H1 (cell line): ENCODE measurements around the gene TRIM41.

Experiments
- CEBPB ChIP-seq: IDR thresholded peaks from 2 replicates; pipeline ENCODE4 v1.6.1; 2012; ENCODE audit warnings: low read depth, low read length
- CTCF ChIP-seq, 3 experiments: IDR thresholded peaks; 1 replicate in 2 of 3; 2 replicates in 1 of 3; pipeline versions ENCODE4 v1.5.1 to v1.6.1; 2011; ENCODE audit warnings: low read length in 3 of 3, mild to moderate bottlenecking in 3 of 3, inconsistent platforms in 2 of 3, low read depth in 1 of 3, moderate library complexity in 1 of 3; ENCODE audit not compliant: insufficient read depth in 1 of 3; ENCODE audit errors: control extremely low read depth in 1 of 3
- EP300 ChIP-seq, 2 experiments: IDR thresholded peaks; 1 replicate in 1 of 2; 2 replicates in 1 of 2; pipeline ENCODE4 v1.6.1; 2011 to 2012; ENCODE audit warnings: low read depth in 2 of 2, low read length in 2 of 2, mild to moderate bottlenecking in 2 of 2, borderline replicate concordance in 1 of 2, inconsistent platforms in 1 of 2, moderate library complexity in 1 of 2
- HDAC2 ChIP-seq, 2 experiments: fragments of 300-600 bp in 1 of 2; sonication (generic) in 1 of 2; IDR thresholded peaks; 2 replicates each; pipeline ENCODE4 v1.6.1; 2011 to 2012; ENCODE audit warnings: low read depth in 2 of 2, low read length in 2 of 2, mild to moderate bottlenecking in 2 of 2, moderate library complexity in 2 of 2, borderline replicate concordance in 1 of 2, inconsistent platforms in 1 of 2
- PHF8 ChIP-seq: fragments of 200-600 bp; sonication (generic); conservative IDR thresholded peaks from 2 replicates; pipeline ENCODE4 v1.7.1; 2012; ENCODE audit warnings: low read depth, mild to moderate bottlenecking, inconsistent platforms, low read length, moderate library complexity
- POLR2A ChIP-seq, 2 experiments: IDR thresholded peaks; 1 replicate in 1 of 2; 2 replicates in 1 of 2; pipeline ENCODE4 v1.6.1; 2011; ENCODE audit warnings: low read depth in 2 of 2, low read length in 2 of 2, mild to moderate bottlenecking in 2 of 2; ENCODE audit errors: control extremely low read depth in 1 of 2
- POLR2AphosphoS5 ChIP-seq: IDR thresholded peaks from 2 replicates; pipeline ENCODE4 v1.6.1; 2011; ENCODE audit warnings: low read depth, low read length
- SP1 ChIP-seq: IDR thresholded peaks from 2 replicates; pipeline ENCODE4 v1.6.1; 2011; ENCODE audit warnings: low read depth, low read length

DNA sequence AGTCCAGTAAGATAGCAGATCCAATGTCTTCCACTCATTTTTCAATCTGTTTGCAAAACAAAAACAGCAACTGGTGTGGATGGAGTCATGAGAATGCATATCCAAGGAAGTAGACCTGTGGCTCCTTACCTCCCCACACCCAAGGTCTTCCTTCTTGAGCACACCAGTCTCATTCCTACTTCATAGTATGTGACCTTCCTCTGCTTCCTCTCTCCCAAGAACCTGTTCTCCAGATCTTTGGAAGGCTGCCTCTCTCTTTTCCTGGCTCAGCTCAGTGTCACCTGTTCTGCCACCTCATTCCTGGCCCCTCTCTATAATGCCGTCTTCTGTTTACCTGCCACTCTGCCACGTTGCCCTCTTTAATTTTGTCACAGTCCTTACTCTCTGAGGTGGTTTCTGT lies 10.1 kb upstream of the TRIM41 start:
- TF ChIP-seq POLR2A (IDR thresholded peaks at IDR 0.05; ENCODE audit: control extremely low read depth in 1 of 2, low read depth in 2 of 2, low read length in 2 of 2) (no peak), CTCF (IDR thresholded peaks at IDR 0.05; ENCODE audit: control extremely low read depth in 1 of 3, insufficient read depth in 1 of 3, low read depth in 1 of 3, low read length in 3 of 3) (no peak), SP1 (no peak), EP300 (IDR thresholded peaks at IDR 0.05; ENCODE audit: borderline replicate concordance in 1 of 2, low read depth in 2 of 2, low read length in 2 of 2) (no peak), PHF8 (no peak), HDAC2 (IDR thresholded peaks at IDR 0.05; ENCODE audit: borderline replicate concordance in 1 of 2, low read depth in 2 of 2, low read length in 2 of 2) (no peak), CEBPB (no peak), POLR2AphosphoS5 (no peak)
